ENCODE measurements around the gene CASP14. TPM values are rescaled to one million over a fixed set of nuclear protein-coding genes. Genes with fewer than 3 reads are reported as not detected.
"Not testable (repeated sequence)": the region's sequence is repeated elsewhere in the genome, so short reads cannot be mapped to it uniquely, and the experiment has no call there.

CASP14 gene
- total RNA-seq, 5 donors from 2014 or later (not counting 1 experiment from before 2014, with no cell fraction given): not detected

- CTCF ChIA-PET: no interaction called here
- H3K4me3 Mint-ChIP-seq: no peak overlapping the region
- H3K9me3 Mint-ChIP-seq: no peaks in the 10 kb centered on the region
- H3K36me3 ChIP-seq (ENCODE audit: control insufficient read depth in 2 of 2, extremely low read depth in 1 of 2, insufficient read depth in 1 of 2, low read length in 1 of 2): no peaks in the 10 kb centered on the region
- H3K4me1 ChIP-seq (ENCODE audit: control insufficient read depth in 1 of 2, extremely low read depth in 1 of 2, insufficient read depth in 2 of 2, low read length in 2 of 2): no peaks in the 10 kb centered on the region
- peaks cover 0 to 48% of the 10 kb centered on the region in 2 experiments for H3K27me3 ChIP-seq (replicated peaks in 1 of 2; ENCODE audit: control insufficient read depth in 2 of 2, extremely low read depth in 1 of 2, insufficient read depth in 2 of 2, low read length in 1 of 2)
- no peak overlapping the region for H3K27ac Mint-ChIP-seq
- DNase-seq (no peak), ATAC-seq (replicated peaks in 1 of 4) (no peak)
- H3K9me3 ChIP-seq: no peaks in the 10 kb centered on the region
- WGBS (ENCODE audit: insufficient coverage): 94% methylated on average over 2 of the region's 2 CpGs
- no peaks in the 10 kb centered on the region for H3K36me3 Mint-ChIP-seq
- H3K4me3 ChIP-seq (ENCODE audit: control insufficient read depth in 1 of 2, extremely low read depth in 1 of 2, low read length in 1 of 2): no peak overlapping the region
- H3K4me1 Mint-ChIP-seq: no peaks in the 10 kb centered on the region
- POLR2A ChIA-PET: no interaction called here
- no peak overlapping the region for H3K27ac ChIP-seq (ENCODE audit: low read length)
- H3K27me3 Mint-ChIP-seq: peaks cover 37 to 44% of the 10 kb centered on the region in 2 donors
These were observed 1.4 kb downstream of the CASP14 start for GRCh38 chr19:15050639-15051038.

DNA sequence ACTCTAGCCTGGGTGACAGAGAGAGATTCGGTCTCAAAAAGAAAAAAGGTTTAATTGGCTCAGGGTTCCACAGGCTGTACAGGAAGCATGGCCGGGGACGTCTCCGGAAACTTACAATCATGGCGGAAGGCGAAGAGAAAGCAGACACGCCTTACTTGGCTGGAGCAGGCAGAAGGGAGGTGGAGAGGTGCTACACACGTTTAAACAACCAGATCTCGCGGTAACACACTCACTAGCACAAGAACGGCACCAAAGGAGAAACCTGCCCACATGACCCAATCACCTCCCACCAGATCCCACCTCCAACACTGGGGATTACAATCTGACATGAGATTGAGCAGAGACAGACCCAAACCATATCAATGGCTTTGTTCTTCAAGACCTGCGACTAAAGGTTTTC lies 12.8 kb downstream of the CASP14 start:
- H3K4me3 Mint-ChIP-seq: no peak overlapping the region
- H3K9me3 Mint-ChIP-seq: peaks cover 0 to 6% (median 4%) of the 10 kb centered on the region in 3 donors
- Histone ChIP-seq H3K27ac (ENCODE audit: low read length) (no peak overlapping the region), H3K9me3 (no peaks in the 10 kb centered on the region), H3K4me1 (ENCODE audit: control insufficient read depth in 1 of 2, extremely low read depth in 1 of 2, insufficient read depth in 2 of 2, low read length in 2 of 2) (no peaks in the 10 kb centered on the region), H3K27me3 (replicated peaks in 1 of 2; ENCODE audit: control insufficient read depth in 2 of 2, extremely low read depth in 1 of 2, insufficient read depth in 2 of 2, low read length in 1 of 2) (peaks cover 4 to 11% of the 10 kb centered on the region in 2 experiments), H3K36me3 (ENCODE audit: control insufficient read depth in 2 of 2, extremely low read depth in 1 of 2, insufficient read depth in 1 of 2, low read length in 1 of 2) (no peaks in the 10 kb centered on the region), H3K4me3 (ENCODE audit: control insufficient read depth in 1 of 2, extremely low read depth in 1 of 2, low read length in 1 of 2) (no peak overlapping the region)
- H3K36me3 Mint-ChIP-seq: no peaks in the 10 kb centered on the region
- ChIA-PET POLR2A (no interaction called here), CTCF (no interaction called here)
- no CpG with 5 or more reads among the region's 12 CpGs for WGBS (ENCODE audit: insufficient coverage)
- H3K4me1 Mint-ChIP-seq: no peaks in the 10 kb centered on the region
- DNase-seq: no peak
- peaks cover 51 to 56% of the 10 kb centered on the region in 2 donors for H3K27me3 Mint-ChIP-seq
- ATAC-seq (replicated peaks in 1 of 4): no peak
- no peak overlapping the region for H3K27ac Mint-ChIP-seq

DNA sequence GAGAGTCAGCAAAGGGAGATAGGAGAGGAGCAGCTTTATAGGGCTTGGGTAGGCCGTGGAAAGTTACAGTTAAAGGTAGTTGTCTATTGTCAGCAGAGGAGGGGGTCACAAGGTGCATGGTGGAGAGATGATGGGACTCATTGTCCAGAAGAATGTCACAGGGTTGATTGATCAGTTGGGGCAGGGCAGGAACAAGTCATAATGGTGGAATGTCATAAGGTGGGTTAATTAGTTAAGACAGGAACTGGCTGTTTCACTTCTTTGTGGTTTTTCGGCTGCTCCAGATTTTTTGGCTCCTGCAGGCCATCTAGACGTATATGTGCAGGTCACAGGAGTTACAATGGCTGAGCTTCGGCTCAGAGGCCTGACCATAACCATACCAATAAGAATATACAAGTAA lies 21.1 kb downstream of the CASP14 start:
- DNase-seq; CTCF ChIA-PET; H3K27me3 ChIP-seq (replicated peaks in 1 of 2; ENCODE audit: control insufficient read depth in 2 of 2, extremely low read depth in 1 of 2, insufficient read depth in 2 of 2, low read length in 1 of 2); H3K4me1 ChIP-seq (ENCODE audit: control insufficient read depth in 1 of 2, extremely low read depth in 1 of 2, insufficient read depth in 2 of 2, low read length in 2 of 2); POLR2A ChIA-PET; H3K36me3 ChIP-seq (ENCODE audit: control insufficient read depth in 2 of 2, extremely low read depth in 1 of 2, insufficient read depth in 1 of 2, low read length in 1 of 2); H3K4me3 ChIP-seq (ENCODE audit: control insufficient read depth in 1 of 2, extremely low read depth in 1 of 2, low read length in 1 of 2); H3K4me3 Mint-ChIP-seq; ATAC-seq (replicated peaks in 1 of 4); H3K27ac ChIP-seq (ENCODE audit: low read length); H3K4me1 Mint-ChIP-seq; H3K9me3 Mint-ChIP-seq; H3K9me3 ChIP-seq; H3K36me3 Mint-ChIP-seq; H3K27ac Mint-ChIP-seq: not testable (repeated sequence)
- peaks cover 14 to 17% of the 10 kb centered on the region in 2 donors for H3K27me3 Mint-ChIP-seq
- WGBS (ENCODE audit: insufficient coverage): 70% methylated on average over 2 of the region's 4 CpGs

GRCh38 chr19:15072930-15073647 lies 23.8 kb downstream of the CASP14 start:
- Mint-ChIP-seq H3K9me3 (no peaks in the 10 kb centered on the region), H3K36me3 (no peaks in the 10 kb centered on the region), H3K4me3 (no peak overlapping the region), H3K27me3 (peaks cover 4 to 5% of the 10 kb centered on the region in 2 donors), H3K4me1 (no peaks in the 10 kb centered on the region), H3K27ac (no peak overlapping the region)
- Histone ChIP-seq H3K36me3 (ENCODE audit: control insufficient read depth in 2 of 2, extremely low read depth in 1 of 2, insufficient read depth in 1 of 2, low read length in 1 of 2) (no peaks in the 10 kb centered on the region), H3K4me3 (ENCODE audit: control insufficient read depth in 1 of 2, extremely low read depth in 1 of 2, low read length in 1 of 2) (no peak overlapping the region), H3K9me3 (no peaks in the 10 kb centered on the region), H3K4me1 (ENCODE audit: control insufficient read depth in 1 of 2, extremely low read depth in 1 of 2, insufficient read depth in 2 of 2, low read length in 2 of 2) (no peaks in the 10 kb centered on the region), H3K27ac (ENCODE audit: low read length) (no peak overlapping the region), H3K27me3 (replicated peaks in 1 of 2; ENCODE audit: control insufficient read depth in 2 of 2, extremely low read depth in 1 of 2, insufficient read depth in 2 of 2, low read length in 1 of 2) (peaks cover 0 to 4% of the 10 kb centered on the region in 2 experiments)
- CTCF ChIA-PET: interaction anchor here in 1 of 2 donors (0.6 kb wide), 1 partner anchor 48 kb away, joined by 3 read pairs; no protein-coding TSS in a partner anchor
- DNase-seq (no peak), ATAC-seq (replicated peaks in 1 of 4) (no peak)
- 78% methylated on average over 20 of the region's 23 CpGs for WGBS (ENCODE audit: insufficient coverage)
- POLR2A ChIA-PET: no interaction called here

DNA sequence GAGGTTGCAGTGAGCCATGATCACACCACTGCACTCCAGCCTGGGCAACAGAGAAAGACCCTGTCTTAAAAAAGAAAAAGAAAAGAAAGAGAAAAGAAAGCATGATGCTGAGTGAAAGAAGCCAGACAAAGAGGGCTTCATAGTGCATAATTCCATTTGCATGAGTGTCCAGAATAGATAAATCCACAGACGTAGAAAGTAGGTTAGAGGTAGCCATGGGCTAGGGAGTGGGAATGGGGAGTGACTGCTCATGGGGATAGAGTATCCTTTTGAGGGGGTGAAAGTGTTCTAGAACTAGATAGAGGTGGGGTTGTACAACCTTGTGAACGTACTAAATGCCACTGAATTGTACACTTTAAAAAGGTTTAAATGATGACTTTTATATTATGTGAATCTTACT lies 25.1 kb downstream of the CASP14 start:
- ATAC-seq (replicated peaks in 1 of 4): no peak
- no peak overlapping the region for H3K27ac ChIP-seq (ENCODE audit: low read length)
- H3K9me3 ChIP-seq: no peaks in the 10 kb centered on the region
- H3K4me3 ChIP-seq (ENCODE audit: control insufficient read depth in 1 of 2, extremely low read depth in 1 of 2, low read length in 1 of 2): no peak overlapping the region
- DNase-seq: no peak
- 91% methylated on average over 1 of the region's 2 CpGs for WGBS (ENCODE audit: insufficient coverage)
- Mint-ChIP-seq H3K9me3 (no peaks in the 10 kb centered on the region), H3K27ac (no peak overlapping the region), H3K4me3 (no peak overlapping the region), H3K27me3 (peaks cover 8 to 11% of the 10 kb centered on the region in 2 donors), H3K36me3 (no peaks in the 10 kb centered on the region), H3K4me1 (no peaks in the 10 kb centered on the region)
- H3K36me3 ChIP-seq (ENCODE audit: control insufficient read depth in 2 of 2, extremely low read depth in 1 of 2, insufficient read depth in 1 of 2, low read length in 1 of 2): no peaks in the 10 kb centered on the region
- H3K4me1 ChIP-seq (ENCODE audit: control insufficient read depth in 1 of 2, extremely low read depth in 1 of 2, insufficient read depth in 2 of 2, low read length in 2 of 2): no peaks in the 10 kb centered on the region
- POLR2A ChIA-PET: no interaction called here
- H3K27me3 ChIP-seq (replicated peaks in 1 of 2; ENCODE audit: control insufficient read depth in 2 of 2, extremely low read depth in 1 of 2, insufficient read depth in 2 of 2, low read length in 1 of 2): peaks cover 2 to 4% of the 10 kb centered on the region in 2 experiments
- CTCF ChIA-PET: no interaction called here

DNA sequence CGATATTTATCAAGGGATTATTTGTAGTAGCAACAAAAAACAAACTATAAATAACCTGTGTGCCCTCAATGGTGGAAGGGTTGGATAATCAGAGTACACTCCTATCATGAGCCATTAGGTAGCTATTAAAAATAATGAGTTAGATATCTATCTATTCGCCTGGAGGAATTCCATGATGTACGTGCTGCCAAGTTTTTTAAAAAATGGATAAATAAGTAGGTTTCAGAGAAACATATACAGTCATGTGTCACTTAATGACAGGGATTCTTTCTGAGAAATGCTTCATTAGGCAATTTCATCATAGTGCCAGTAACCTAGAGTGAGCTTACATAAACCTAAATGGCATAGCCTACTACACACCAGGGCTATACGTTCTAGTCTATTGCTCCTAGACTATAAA lies 26.5 kb downstream of the CASP14 start:
- Histone ChIP-seq H3K36me3 (ENCODE audit: control insufficient read depth in 2 of 2, extremely low read depth in 1 of 2, insufficient read depth in 1 of 2, low read length in 1 of 2) (no peaks in the 10 kb centered on the region), H3K27ac (ENCODE audit: low read length) (no peak overlapping the region), H3K4me1 (ENCODE audit: control insufficient read depth in 1 of 2, extremely low read depth in 1 of 2, insufficient read depth in 2 of 2, low read length in 2 of 2) (no peaks in the 10 kb centered on the region), H3K4me3 (ENCODE audit: control insufficient read depth in 1 of 2, extremely low read depth in 1 of 2, low read length in 1 of 2) (no peak overlapping the region), H3K27me3 (replicated peaks in 1 of 2; ENCODE audit: control insufficient read depth in 2 of 2, extremely low read depth in 1 of 2, insufficient read depth in 2 of 2, low read length in 1 of 2) (peaks cover 2 to 9% of the 10 kb centered on the region in 2 experiments), H3K9me3 (no peaks in the 10 kb centered on the region)
- H3K9me3 Mint-ChIP-seq: no peaks in the 10 kb centered on the region
- no peak for ATAC-seq (replicated peaks in 1 of 4)
- no peak for DNase-seq
- H3K27me3 Mint-ChIP-seq: peaks cover 8 to 11% of the 10 kb centered on the region in 2 donors
- H3K27ac Mint-ChIP-seq: no peak overlapping the region
- ChIA-PET POLR2A (no interaction called here), CTCF (no interaction called here)
- no peaks in the 10 kb centered on the region for H3K4me1 Mint-ChIP-seq
- H3K36me3 Mint-ChIP-seq: no peaks in the 10 kb centered on the region
- H3K4me3 Mint-ChIP-seq: no peak overlapping the region
- no CpG with 5 or more reads among the region's 4 CpGs for WGBS (ENCODE audit: insufficient coverage)

Measured in T-cell (primary cell).